GM21737 (cell line): Measurements from ENCODE around the gene EDEM2.
"Not testable (repeated sequence)": the region's sequence is repeated elsewhere in the genome, so short reads cannot be mapped to it uniquely, and the experiment has no call there.

Experiments
- ATAC-seq: cut with Tn5 transposase; IDR thresholded peaks from one replicate; pipeline ENCODE4 v1.9.1; 2021; ENCODE audit warnings: mild to moderate bottlenecking, moderate library complexity; ENCODE audit not compliant: unreplicated experiment

The EDEM2 gene, protein sequence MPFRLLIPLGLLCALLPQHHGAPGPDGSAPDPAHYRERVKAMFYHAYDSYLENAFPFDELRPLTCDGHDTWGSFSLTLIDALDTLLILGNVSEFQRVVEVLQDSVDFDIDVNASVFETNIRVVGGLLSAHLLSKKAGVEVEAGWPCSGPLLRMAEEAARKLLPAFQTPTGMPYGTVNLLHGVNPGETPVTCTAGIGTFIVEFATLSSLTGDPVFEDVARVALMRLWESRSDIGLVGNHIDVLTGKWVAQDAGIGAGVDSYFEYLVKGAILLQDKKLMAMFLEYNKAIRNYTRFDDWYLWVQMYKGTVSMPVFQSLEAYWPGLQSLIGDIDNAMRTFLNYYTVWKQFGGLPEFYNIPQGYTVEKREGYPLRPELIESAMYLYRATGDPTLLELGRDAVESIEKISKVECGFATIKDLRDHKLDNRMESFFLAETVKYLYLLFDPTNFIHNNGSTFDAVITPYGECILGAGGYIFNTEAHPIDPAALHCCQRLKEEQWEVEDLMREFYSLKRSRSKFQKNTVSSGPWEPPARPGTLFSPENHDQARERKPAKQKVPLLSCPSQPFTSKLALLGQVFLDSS

DNA sequence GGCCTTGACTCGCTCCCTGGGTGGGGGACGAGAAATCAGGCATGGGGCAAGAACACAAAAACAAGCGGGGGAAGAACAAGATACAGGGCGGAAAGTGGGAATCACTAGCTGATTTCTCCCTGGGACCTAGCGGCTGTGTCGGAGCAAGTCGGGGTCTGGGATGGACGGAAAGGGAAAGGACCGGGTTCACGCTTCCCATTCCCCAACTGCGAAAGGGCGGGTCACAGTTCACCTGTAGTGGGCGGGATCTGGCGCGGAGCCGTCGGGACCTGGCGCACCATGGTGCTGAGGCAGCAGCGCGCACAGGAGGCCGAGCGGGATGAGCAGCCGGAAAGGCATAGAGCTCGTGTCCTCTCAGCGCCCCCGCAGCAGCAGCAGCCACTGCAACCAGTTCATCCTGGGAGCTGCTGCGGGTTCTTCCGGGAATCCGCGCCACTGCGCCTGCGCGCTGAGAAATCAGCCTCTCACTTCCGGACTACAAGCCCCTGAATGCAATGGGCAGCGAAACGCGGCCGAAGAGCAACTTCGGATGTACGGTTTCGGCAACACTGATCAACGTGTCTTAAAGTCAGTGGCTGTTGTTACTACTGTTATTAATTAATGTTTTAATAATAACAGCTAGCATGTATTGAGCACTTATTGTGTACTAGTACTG lies at the start of gene EDEM2:
Gene EDEM2 (minus strand): TSS at position 417 of the 655 bp plus-strand sequence. CDS start 78 bp downstream, at position 339.
- ATAC-seq, result peak; percentile 71

DNA sequence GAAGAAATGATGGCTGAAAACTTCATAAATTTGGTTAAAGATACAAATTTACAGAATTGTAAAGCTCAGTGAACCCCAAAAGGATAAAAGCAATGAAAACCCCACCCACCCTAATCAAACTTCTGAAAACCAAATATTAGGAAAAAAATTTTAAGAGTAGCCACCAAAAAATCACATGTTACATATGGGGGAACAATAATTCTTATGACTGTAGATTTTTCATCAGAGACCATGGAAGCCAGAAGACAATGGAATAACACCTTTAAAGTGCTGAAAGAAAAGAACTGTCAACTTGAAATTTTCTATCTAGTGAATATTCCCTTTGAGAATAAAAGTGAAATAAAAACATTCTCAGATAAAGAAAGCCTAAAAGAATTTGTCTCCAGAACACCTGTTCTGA lies 49.2 kb upstream of the EDEM2 start:
- ATAC-seq, result no peak

DNA sequence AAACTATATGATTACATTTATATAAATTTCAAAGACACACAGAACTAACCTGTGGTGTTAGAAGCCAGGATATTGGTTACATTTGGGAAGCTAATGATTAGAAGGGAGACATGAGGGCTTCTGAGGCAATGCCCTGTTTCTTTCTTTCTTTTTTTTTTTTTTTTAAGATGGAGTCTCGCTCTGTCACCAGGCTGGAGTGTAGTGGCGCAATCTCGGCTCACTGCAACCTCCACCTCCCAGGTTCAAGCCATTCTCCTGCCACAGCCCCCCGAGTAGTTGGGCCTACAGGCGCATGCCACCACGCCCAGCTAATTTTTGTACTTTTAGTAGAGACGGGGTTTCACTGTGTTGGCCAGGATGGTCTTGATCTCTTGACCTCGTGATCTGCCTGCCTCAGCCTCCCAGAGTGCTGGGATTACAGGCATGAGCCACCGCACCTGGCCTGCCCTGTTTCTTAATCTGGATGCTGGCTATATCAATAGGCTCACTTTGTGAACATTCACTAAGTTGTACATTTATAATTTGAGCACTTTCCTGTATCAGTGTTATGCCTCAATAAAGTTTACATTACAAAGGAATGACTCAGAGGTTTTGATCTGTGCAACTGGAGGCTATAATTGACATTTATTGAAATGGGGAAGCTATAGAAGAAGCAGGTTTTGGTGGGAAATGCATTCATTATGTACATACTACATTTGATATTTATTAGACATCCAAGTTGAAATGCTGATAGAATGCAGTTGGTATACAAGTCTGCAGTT lies 46.1 kb upstream of the EDEM2 start:
- ATAC-seq, result not testable (repeated sequence)

DNA sequence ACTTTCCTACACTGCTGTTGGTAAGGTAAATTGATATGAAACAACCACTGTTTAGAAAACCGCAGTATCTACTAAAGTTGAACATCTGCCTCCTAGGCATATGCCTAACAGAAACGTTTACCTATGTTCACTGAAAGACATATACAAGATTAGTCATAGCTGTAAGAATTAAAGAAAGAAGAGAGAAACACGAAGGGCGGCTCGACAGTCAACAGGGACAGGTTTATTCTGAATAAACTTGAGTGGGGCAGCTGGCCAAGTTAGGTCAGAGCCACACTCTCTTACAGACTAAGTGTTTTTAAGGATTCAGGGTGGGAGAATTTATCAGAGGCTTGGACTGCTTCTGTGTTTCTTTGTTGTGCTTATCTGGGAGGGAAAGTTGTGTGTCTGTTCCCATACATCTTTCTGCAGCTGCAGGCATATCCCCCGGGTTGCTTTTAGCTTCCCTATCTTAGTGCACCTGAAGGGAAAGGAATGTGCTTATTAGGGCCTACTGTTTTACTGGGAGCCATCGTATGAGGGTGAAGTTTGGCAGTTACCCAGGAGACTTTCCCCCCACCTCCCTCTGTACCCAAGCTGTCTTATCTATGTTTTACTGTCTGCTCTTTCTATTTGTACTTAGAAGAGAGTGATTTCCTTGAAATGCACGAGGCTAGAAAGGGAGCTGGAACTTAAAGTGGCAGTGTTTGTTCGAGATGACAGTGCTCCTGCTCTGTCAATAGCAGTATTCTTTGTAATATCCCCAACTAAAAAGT lies 45.2 kb upstream of the EDEM2 start:
- ATAC-seq, result no peak

DNA sequence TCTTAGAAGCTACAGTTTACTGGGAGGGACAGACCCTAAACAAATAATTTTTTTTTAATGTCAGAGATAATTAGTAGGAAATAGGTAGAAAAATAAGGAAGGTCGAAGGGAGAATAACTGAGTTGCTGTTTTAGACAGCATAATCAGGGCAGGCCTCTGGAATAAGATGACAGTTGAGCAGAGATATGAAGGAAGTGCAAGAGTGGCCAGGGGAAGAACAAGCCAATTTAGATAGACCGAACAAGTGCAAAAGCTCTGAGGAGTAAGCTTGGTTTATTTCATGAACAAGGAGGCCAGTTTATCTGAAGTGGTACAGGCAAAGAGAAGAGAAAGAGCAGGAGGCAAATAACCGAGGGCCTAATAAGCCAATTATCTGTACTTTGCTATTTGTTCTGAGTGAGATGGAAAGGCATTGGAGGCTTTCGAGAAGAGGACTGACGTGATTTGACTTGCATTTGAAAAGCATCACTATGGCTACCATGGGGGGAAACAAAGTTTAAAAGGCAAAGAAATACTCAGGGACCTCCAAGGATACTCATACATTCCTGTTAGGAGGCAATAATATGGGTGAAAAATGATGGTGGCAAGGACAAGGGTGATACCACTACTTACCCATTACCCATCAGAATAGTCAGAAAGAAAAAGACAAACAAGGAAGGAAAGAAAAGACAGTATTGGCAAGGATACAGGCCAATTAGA lies 44.4 kb upstream of the EDEM2 start:
- no peak for ATAC-seq

DNA sequence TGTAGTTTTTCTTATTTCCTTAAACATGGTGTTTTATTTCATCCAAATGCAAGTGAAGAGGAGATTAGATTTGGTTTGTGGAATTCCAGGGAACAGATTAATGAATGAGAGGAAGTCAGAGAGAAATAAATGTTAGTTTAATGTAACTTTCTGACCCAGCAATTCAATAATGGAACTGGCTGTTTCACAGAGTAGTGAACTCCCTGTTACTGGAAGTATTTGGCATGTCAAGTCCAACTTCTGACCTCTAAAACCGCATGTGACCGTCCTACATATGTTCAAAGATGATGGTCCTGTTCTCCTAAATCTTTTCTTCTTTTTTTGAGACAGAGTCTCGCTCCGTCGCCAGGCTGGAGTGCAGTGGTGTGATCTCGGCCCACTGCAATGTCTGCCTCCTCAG lies 43.4 kb upstream of the EDEM2 start:
- ATAC-seq, result no peak

DNA sequence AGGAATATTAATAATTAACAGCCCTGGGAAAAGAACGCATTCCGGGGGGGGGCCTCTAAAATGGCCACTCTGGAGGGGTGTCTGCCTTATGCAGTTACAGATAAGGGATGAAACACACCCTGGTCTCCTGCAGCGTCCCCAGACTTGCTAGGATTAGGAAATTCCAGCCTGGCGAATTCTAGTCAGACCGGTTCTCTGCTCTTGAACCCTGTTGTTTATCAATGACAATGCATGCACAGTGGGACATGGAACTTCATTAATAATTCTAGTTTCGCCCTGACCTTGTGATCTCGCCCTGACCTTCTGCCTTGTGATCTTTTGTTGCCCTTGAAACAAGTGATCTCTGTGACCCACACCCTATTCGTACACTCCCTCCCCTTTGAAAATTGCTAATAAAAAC lies 42.1 kb upstream of the EDEM2 start:
- ATAC-seq, result not testable (repeated sequence)

DNA sequence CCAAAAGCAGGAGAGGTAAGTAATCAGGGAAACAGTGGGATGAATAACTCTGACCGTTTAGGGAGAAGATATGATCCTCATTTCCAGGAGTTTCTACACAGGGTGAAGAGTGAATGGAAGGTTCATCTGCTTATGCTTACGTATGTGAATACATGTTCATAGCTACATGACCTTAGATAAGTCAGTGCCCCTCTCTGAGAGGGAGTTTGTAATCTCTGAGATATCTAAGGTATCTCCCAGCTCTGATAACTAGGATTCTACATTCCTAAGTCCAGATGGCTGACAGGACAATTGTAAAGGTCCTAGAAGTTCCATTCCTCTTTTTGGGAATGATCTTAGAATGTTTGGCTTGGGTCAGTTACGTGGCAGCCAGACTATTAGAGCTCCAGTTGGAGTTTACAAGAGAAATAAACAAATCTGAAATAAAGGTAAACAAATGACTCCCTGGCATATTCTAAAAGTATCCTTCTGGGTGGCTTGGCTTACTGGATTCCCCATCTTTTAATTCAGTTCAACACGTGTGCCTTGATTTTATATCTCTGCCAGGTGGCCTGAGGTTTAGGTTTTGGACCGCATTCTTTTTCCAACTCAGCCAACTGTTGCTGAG lies 40.6 kb upstream of the EDEM2 start:
- ATAC-seq, result no peak

DNA sequence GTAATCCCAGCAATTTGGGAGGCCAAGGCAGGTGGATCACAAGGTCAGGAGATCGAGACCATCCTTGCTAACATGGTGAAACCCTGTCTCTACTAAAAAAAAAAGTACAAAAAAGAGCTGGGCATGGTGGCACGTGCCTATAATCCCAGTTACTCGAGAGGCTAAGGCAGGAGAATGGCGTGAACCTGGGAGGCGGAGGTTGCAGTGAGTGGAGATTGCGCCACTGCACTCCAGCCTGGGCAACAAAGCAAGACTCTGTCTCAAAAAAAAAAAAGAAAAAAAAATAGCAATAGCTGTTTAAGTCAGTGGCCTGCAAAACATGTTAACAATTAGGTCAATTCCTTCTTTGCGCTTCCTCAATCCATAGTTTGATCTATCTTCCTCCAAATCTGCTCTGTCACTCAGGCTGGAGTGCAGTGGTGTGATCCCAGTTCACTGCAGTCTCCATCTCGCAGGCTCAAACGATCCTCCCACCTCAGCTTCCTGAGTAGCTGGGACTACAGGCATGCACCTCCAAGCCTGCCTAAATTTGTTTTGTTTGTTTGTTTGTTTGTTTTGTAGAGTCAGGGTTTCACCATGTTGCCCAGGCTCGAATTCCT lies 39.7 kb upstream of the EDEM2 start:
- ATAC-seq, result not testable (repeated sequence)

DNA sequence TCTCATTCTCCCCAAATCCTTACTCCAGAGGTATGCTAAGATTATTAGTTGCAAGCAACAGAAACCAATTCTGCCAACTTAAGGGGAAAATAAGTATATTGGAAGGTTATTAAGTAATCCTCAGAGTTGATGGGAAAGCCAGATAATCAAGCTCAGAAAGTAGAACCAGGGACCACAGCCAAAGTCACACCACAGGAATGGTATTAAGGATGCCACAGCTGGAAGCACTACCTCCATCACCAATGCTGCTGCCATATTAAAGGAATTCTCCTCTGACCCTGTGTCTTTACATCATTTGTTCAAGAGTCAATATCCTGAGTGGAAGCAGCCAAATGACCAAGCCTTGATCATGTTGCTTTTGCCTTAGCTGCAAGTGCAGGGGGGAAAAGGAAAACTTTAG lies 34.6 kb upstream of the EDEM2 start:
- ATAC-seq, result no peak

DNA sequence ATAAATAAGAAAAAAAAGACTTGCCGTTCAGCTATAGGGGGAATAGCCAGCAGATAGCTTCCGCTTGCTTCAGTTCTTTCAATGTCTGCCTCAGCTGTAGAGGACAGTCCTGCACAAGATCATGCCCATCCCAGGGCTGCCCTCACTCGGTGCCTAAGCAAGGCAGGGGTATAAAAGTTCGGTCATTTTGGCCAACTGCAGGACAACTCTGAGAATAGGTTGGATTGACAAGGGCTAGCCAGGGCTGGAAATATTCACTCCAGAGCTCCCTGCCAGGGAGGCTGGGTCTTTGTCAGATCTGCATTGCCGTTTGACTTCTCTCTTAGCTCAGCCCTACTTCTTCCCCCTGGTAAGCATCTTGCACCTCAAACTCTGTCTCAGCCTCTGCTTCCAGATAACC lies 33.1 kb upstream of the EDEM2 start:
- no peak for ATAC-seq

DNA sequence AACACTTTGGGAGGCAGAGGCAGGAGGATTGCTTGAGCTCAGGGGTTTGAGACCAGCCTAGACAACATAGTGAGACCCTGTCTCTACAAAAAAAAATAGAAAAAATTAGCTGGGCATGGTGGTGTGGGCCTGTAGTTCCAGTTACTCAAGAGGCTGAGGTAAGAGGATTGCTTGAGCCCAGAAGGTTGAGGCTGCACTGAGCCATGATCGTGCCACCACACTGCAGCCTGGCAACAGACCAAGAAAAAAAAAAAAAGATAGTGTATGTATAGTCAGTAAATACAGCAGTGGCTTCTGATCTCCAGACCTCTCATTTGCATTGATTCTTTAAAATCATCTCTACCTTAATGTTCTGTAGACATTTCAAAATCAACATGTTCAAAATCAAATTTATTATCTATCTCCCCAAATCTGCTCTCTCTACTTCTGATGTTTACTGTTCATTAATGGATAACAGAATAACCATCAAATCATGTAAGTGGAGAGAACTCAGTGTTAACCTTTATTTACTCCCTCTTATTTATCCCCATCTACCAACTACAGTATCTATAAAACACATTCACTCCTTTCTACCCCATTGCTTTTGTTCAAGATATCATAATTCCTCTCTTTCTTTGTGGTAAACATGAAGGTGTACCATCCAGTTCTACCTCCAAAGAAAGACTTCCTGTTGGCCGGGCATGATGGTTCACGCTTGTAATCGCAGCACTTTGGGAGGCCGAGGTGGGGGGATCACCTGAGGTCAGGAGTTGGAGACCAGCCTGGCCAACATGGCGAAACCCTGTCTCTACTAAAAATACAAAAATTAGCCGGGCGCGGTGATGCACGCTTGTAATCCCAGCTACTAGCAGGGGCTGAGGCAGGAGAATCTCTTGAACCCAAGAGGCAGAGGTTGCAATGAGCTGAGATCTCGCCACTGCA lies 32.4 kb upstream of the EDEM2 start:
- ATAC-seq, result no peak

DNA sequence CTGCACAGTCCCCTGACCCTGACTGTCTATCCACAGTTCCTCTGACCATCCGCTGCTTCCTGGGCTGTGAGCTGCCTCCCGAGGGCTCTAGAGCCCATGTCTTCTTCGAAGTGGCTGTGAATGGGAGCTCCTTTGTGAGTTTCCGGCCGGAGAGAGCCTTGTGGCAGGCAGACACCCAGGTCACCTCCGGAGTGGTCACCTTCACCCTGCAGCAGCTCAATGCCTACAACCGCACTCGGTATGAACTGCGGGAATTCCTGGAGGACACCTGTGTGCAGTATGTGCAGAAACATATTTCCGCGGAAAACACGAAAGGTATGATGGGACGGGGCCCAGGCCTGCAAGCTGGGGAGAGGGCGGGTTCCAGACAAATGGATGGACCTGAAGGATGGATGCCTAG lies 29.0 kb upstream of the EDEM2 start:
- ATAC-seq, result no peak

DNA sequence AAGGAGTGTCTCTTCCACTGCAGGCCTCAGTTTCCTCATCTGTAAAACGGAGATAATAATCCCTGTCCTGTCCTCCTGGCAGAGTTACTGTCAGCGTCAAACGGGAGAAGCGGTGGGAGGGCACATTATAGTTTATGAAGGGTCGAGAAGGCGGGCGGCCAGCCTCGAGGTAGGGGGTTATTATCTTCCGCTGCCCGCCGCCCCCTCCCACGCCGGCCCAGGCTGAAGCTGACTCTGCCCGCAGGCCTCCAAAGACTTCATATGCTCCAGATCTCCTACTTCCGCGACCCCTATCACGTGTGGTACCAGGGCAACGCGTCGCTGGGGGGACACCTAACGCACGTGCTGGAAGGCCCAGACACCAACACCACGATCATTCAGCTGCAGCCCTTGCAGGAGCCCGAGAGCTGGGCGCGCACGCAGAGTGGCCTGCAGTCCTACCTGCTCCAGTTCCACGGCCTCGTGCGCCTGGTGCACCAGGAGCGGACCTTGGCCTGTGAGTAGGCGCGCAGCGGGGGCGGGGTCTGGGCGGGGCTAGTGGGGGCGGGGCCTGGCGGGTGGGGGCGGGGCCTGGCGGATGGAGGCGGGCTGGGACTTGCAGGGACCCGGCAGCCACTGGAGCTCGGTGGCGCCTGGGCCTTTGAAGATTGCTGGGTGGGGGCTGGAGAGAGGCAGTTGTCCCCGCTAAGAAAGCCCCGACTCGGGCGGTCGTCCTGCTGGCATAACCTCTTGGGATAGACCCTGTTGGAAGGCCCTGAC lies 27.5 kb upstream of the EDEM2 start:
- no peak for ATAC-seq

DNA sequence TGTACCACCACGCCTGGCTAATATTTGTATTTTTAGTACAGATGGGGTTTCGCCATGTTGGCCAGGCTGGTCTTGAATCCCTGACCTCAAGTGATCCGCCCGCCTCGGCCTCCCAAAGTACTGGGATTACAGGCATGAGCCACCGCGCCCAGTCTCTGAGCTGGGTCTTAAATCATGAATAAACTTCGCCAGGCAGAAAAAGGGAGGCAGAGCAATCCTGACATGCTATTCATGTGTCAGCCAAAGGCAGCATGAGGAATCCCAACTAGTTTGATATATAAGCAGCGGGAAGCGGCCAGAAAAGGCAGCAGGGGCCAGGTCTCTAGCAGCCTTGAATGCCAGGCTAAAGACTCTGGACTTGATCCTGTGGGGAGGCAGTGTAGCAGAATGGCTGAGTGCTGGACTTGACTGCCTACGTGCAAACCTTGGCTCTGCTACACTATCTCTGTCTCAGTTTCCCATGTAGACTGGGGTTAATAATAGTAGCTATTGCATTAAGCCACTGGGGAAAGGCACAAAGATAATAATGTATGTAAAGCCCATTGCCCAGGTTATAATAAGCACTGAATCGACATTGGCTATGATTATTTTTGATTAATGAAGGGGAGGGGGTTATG lies 26.5 kb upstream of the EDEM2 start:
- no peak for ATAC-seq

DNA sequence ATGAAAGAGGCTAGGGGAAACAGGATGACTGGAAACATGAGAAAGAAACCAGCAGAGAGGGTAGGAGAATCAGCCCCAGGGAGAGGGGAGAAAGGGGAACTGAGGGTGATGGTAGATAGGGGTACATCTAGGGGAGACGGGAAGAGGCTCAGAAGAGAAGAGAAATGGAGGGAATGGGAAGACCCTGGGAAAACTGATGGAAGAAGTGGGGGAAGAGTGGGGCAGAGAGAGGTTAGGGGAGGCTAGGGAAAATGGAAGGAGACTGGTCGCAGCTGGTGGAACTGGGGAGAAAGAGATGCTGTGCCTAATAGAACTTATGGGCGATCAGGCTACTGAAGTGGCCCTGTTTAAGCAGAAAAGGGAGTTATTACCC lies 25.3 kb upstream of the EDEM2 start:
- ATAC-seq, result no peak
